Ovary (tissue), 3 donors: ENCODE measurements around the gene DEGS2.

Experiments
- EP300 ChIP-seq: sonication (generic); formaldehyde crosslinking; IDR thresholded peaks from one replicate; pipeline ENCODE4 v1.6.1; 2017; ENCODE audit warnings: antibody characterized with exemption
- TF ChIP-seq, protein P1 (sequence below), 3 donors: fragments of 450-650 bp in 2 of 3; fragments of 200-600 bp in 1 of 3; IDR thresholded peaks; one replicate each; pipeline versions ENCODE4 v1.5.1 to v1.8.0; 2016 to 2022; ENCODE audit warnings: antibody characterized with exemption in 3 of 3, mild to moderate bottlenecking in 1 of 3
- donor health status: DM: no; HTN: no; CAD: no.

DNA sequence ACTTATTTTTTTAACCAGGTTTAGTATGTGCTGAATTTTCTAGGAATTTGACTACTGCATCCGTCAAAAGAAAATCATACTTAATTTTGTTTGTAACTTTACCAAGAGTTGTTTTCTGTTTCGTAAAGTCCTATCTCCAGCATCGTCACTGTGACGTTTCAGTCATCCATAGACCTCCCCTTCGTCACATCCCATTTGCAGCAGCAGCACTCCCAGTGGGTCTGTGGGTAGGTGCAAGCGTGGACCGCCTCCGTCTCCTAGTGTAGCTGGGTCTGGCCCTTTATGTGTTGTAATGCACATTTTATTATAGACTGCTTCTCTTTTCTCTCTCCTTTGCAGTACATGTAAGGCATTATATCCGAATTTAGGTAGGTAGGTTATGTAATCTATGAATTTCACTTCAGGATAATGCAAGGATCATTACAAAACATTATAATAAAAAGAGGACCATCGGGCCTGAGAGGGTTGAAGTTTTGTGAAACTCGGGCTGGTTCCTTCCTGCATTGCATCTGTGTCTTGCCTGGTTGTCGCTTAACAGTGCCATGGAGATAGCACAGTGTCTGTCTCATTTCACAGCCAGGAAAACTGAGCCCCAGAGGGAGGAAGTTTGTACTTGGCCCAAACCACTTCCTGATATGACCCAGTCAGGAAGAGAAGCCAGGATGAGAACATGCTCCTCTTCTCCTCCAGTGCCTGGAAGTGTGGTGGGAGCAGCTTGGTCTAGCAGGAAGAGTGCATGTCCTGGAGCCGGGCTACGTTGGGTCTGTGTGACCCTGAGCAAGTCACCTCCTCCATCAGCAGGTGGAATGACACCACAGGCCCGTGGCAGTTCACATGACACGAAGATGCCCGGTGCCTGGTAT is 53.0 kb downstream of the DEGS2 start:
- no peak for TF ChIP-seq EP300
- TF ChIP-seq, protein P1, sequence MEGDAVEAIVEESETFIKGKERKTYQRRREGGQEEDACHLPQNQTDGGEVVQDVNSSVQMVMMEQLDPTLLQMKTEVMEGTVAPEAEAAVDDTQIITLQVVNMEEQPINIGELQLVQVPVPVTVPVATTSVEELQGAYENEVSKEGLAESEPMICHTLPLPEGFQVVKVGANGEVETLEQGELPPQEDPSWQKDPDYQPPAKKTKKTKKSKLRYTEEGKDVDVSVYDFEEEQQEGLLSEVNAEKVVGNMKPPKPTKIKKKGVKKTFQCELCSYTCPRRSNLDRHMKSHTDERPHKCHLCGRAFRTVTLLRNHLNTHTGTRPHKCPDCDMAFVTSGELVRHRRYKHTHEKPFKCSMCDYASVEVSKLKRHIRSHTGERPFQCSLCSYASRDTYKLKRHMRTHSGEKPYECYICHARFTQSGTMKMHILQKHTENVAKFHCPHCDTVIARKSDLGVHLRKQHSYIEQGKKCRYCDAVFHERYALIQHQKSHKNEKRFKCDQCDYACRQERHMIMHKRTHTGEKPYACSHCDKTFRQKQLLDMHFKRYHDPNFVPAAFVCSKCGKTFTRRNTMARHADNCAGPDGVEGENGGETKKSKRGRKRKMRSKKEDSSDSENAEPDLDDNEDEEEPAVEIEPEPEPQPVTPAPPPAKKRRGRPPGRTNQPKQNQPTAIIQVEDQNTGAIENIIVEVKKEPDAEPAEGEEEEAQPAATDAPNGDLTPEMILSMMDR (IDR thresholded peaks at IDR 0.05) = no peak
